T-cell (primary cell): ENCODE results near the gene GALNT9. TPM values are rescaled to one million over a fixed set of nuclear protein-coding genes. Genes with fewer than 3 reads are reported as not detected.

Source experiments
- ATAC-seq, 4 experiments: fragments of 200-7000 bp in 3 of 4; fragments of 150-1000 bp in 1 of 4; cut with Tn5 transposase; replicated peaks in 1 of 4; 1 replicate in 3 of 4; 2 replicates in 1 of 4; pipeline ENCODE4 v1.10.0; 2021; ENCODE audit warnings: moderate library complexity in 3 of 4, mild to moderate bottlenecking in 2 of 4, moderate number of reproducible peaks in 1 of 4
- CTCF ChIA-PET, 2 donors: fragments of 300-600 bp; sonication (Branson Sonifier 250); formaldehyde crosslinking; loops; one replicate each; lab custom pipeline; 2022; ENCODE audit warnings: antibody characterized with exemption in 2 of 2; lab: Charles Lee
- POLR2A ChIA-PET, 2 donors: fragments of 300-600 bp; sonication (Branson Sonifier 250); formaldehyde crosslinking; loops; one replicate each; lab custom pipeline; 2022; ENCODE audit warnings: antibody characterized with exemption in 2 of 2; lab: Charles Lee
- DNase-seq, 35 experiments: peaks; one replicate each; pipeline versions ENCODE4 v3.0.0 to v3.0.0-alpha.2; 2013 to 2023
- H3K27ac ChIP-seq: one replicate; pipeline ENCODE4 v1.5.1; 2013; ENCODE audit warnings: low read length
- H3K27me3 ChIP-seq, 2 experiments: replicated peaks in 1 of 2; 1 replicate in 1 of 2; 2 replicates in 1 of 2; pipeline versions ENCODE4 v1.6.1 to v1.7.0; 2013; ENCODE audit warnings: low read length in 1 of 2, mixed read lengths in 1 of 2; ENCODE audit not compliant: control insufficient read depth in 2 of 2, insufficient read depth in 2 of 2; ENCODE audit errors: extremely low read depth in 1 of 2
- H3K36me3 ChIP-seq, 2 donors: 1 replicate in 1 of 2; 2 replicates in 1 of 2; pipeline versions ENCODE4 v1.6.1 to v1.7.0; 2013; ENCODE audit warnings: low read length in 1 of 2; ENCODE audit not compliant: control insufficient read depth in 2 of 2, insufficient read depth in 1 of 2; ENCODE audit errors: extremely low read depth in 1 of 2
- H3K4me1 ChIP-seq, 2 experiments: 1 replicate in 1 of 2; 2 replicates in 1 of 2; pipeline versions ENCODE4 v1.6.1 to v1.7.0; 2013; ENCODE audit warnings: low read length in 2 of 2, mixed read lengths in 1 of 2; ENCODE audit not compliant: insufficient read depth in 2 of 2, control insufficient read depth in 1 of 2; ENCODE audit errors: extremely low read depth in 1 of 2
- H3K4me3 ChIP-seq, 2 donors: 1 replicate in 1 of 2; 2 replicates in 1 of 2; pipeline versions ENCODE4 v1.5.1 to v1.7.0; 2013; ENCODE audit warnings: mild to moderate bottlenecking in 2 of 2, low read length in 1 of 2, moderate library complexity in 1 of 2; ENCODE audit not compliant: control insufficient read depth in 1 of 2; ENCODE audit errors: extremely low read depth in 1 of 2
- H3K9me3 ChIP-seq: 2 replicates; pipeline ENCODE4 v1.7.0; 2013
- H3K27ac Mint-ChIP-seq, 2 donors: one replicate each; pipeline ENCODE4 v1.8.0; 2020 to 2021; ENCODE audit warnings: mild to moderate bottlenecking in 2 of 2, mixed read lengths in 2 of 2
- H3K27me3 Mint-ChIP-seq, 2 donors: one replicate each; pipeline ENCODE4 v1.8.0; 2021 to 2022; ENCODE audit warnings: mixed read lengths in 2 of 2
- H3K36me3 Mint-ChIP-seq: one replicate; pipeline ENCODE4 v1.8.0; 2021; ENCODE audit warnings: mixed read lengths
- H3K4me1 Mint-ChIP-seq, 3 donors: one replicate each; pipeline ENCODE4 v1.8.0; 2020 to 2022; ENCODE audit warnings: mixed read lengths in 3 of 3, mild to moderate bottlenecking in 1 of 3
- H3K4me3 Mint-ChIP-seq, 3 donors: one replicate each; pipeline ENCODE4 v1.8.0; 2020 to 2022; ENCODE audit warnings: mild to moderate bottlenecking in 3 of 3, mixed read lengths in 3 of 3, moderate library complexity in 3 of 3
- H3K9me3 Mint-ChIP-seq, 3 donors: one replicate each; pipeline ENCODE4 v1.8.0; 2020 to 2022; ENCODE audit warnings: mixed read lengths in 3 of 3
- WGBS: methylation state at CpG from one replicate; pipeline ENCODE4 v1.1.5; 2013; ENCODE audit warnings: missing lambda C conversion rate; ENCODE audit not compliant: insufficient coverage; 5-methylcytosine and 5-hydroxymethylcytosine counted together
- total RNA-seq, 35 experiments: library from RNA in 6 of 35; stranded (reverse) in 6 of 35; fragments of 120-200 nt in 1 of 35; gene quantifications; one replicate each; pipeline versions ENCODE4 v1.2.1 to v1.2.4 and lab custom pipeline; 2013 to 2026

Gene GALNT9
- total RNA-seq, 5 donors from 2014 or later (not counting 1 experiment from before 2014, with no cell fraction given): 0.72 TPM; not detected in 4

- ChIA-PET CTCF (no interaction called here), POLR2A (no interaction called here)
- Mint-ChIP-seq H3K4me3 (no peak overlapping the region), H3K9me3 (no peaks in the 10 kb centered on the region), H3K4me1 (no peaks in the 10 kb centered on the region), H3K36me3 (no peaks in the 10 kb centered on the region), H3K27ac (no peak overlapping the region), H3K27me3 (peaks cover 5 to 11% of the 10 kb centered on the region in 2 donors)
- Histone ChIP-seq H3K27ac (no peak overlapping the region), H3K36me3 (no peaks in the 10 kb centered on the region), H3K27me3 (peaks cover 0 to 40% of the 10 kb centered on the region in 2 experiments), H3K4me3 (no peak overlapping the region), H3K4me1 (no peaks in the 10 kb centered on the region), H3K9me3 (no peaks in the 10 kb centered on the region)
- ATAC-seq (no peak), DNase-seq (no peak)
- 82% methylated on average over 6 of the region's 8 CpGs for WGBS
These were observed 66.4 kb downstream of the GALNT9 start for GRCh38 chr12:132263061-132263360.

GRCh38 chr12:132262256-132263060 is 66.9 kb downstream of the GALNT9 start:
- POLR2A ChIA-PET: no interaction called here
- H3K4me3 ChIP-seq: no peak overlapping the region
- H3K27ac Mint-ChIP-seq: no peak overlapping the region
- no peak for DNase-seq
- no peaks in the 10 kb centered on the region for H3K4me1 Mint-ChIP-seq
- no peak overlapping the region for H3K27ac ChIP-seq
- H3K36me3 Mint-ChIP-seq: no peaks in the 10 kb centered on the region
- H3K27me3 ChIP-seq: peaks cover 0 to 43% of the 10 kb centered on the region in 2 experiments
- H3K4me3 Mint-ChIP-seq: no peak overlapping the region
- H3K36me3 ChIP-seq: no peaks in the 10 kb centered on the region
- H3K27me3 Mint-ChIP-seq: peaks cover 7 to 12% of the 10 kb centered on the region in 2 donors
- no peaks in the 10 kb centered on the region for H3K9me3 Mint-ChIP-seq
- H3K4me1 ChIP-seq: no peaks in the 10 kb centered on the region
- no peak for ATAC-seq
- WGBS: 84% methylated on average over 39 of the region's 40 CpGs
- CTCF ChIA-PET: no interaction called here
- H3K9me3 ChIP-seq: no peaks in the 10 kb centered on the region

- Mint-ChIP-seq H3K36me3 (no peaks in the 10 kb centered on the region), H3K4me3 (no peak overlapping the region), H3K9me3 (no peaks in the 10 kb centered on the region), H3K4me1 (no peaks in the 10 kb centered on the region), H3K27me3 (peaks cover 7 to 12% of the 10 kb centered on the region in 2 donors), H3K27ac (no peak overlapping the region)
- DNase-seq: no peak
- no peak for ATAC-seq
- WGBS: 69% methylated on average over 9 of the region's 13 CpGs
- no peak overlapping the region for H3K27ac ChIP-seq
- no peaks in the 10 kb centered on the region for H3K4me1 ChIP-seq
- H3K9me3 ChIP-seq: no peaks in the 10 kb centered on the region
- H3K27me3 ChIP-seq: peaks cover 0 to 43% of the 10 kb centered on the region in 2 experiments
- ChIA-PET CTCF (no interaction called here), POLR2A (no interaction called here)
- H3K36me3 ChIP-seq: no peaks in the 10 kb centered on the region
- no peak overlapping the region for H3K4me3 ChIP-seq
These were observed 67.9 kb downstream of the GALNT9 start for GRCh38 chr12:132261328-132262138.

GRCh38 chr12:132260721-132261120 is 68.7 kb downstream of the GALNT9 start:
- no peak overlapping the region for H3K27ac Mint-ChIP-seq
- no peak overlapping the region for H3K4me3 Mint-ChIP-seq
- Histone ChIP-seq H3K4me3 (no peak overlapping the region), H3K9me3 (no peaks in the 10 kb centered on the region), H3K27me3 (peaks cover 0 to 42% of the 10 kb centered on the region in 2 experiments), H3K36me3 (no peaks in the 10 kb centered on the region), H3K4me1 (no peaks in the 10 kb centered on the region), H3K27ac (no peak overlapping the region)
- ChIA-PET CTCF (no interaction called here), POLR2A (no interaction called here)
- H3K4me1 Mint-ChIP-seq: no peaks in the 10 kb centered on the region
- WGBS: 89% methylated on average over 19 of the region's 29 CpGs
- peaks cover 7 to 12% of the 10 kb centered on the region in 2 donors for H3K27me3 Mint-ChIP-seq
- ATAC-seq: no peak
- H3K9me3 Mint-ChIP-seq: no peaks in the 10 kb centered on the region
- H3K36me3 Mint-ChIP-seq: no peaks in the 10 kb centered on the region
- no peak for DNase-seq

- Mint-ChIP-seq H3K9me3 (no peaks in the 10 kb centered on the region), H3K27ac (no peak overlapping the region)
These were observed 69.3 kb downstream of the GALNT9 start for GRCh38 chr12:132259872-132260695.

GRCh38 chr12:132259364-132259871 is 70.0 kb downstream of the GALNT9 start:
- ChIA-PET CTCF (no interaction called here), POLR2A (no interaction called here)
- Histone ChIP-seq H3K4me1 (no peaks in the 10 kb centered on the region), H3K9me3 (no peaks in the 10 kb centered on the region), H3K27me3 (peaks cover 0 to 37% of the 10 kb centered on the region in 2 experiments), H3K27ac (no peak overlapping the region), H3K36me3 (no peaks in the 10 kb centered on the region), H3K4me3 (no peak overlapping the region)
- H3K4me1 Mint-ChIP-seq: no peaks in the 10 kb centered on the region
- H3K36me3 Mint-ChIP-seq: no peaks in the 10 kb centered on the region
- DNase-seq (no peak), ATAC-seq (no peak)
- no peak overlapping the region for H3K4me3 Mint-ChIP-seq
- no peak overlapping the region for H3K27ac Mint-ChIP-seq
- peaks cover 7 to 12% of the 10 kb centered on the region in 2 donors for H3K27me3 Mint-ChIP-seq
- no peaks in the 10 kb centered on the region for H3K9me3 Mint-ChIP-seq
- WGBS: 72% methylated on average over 14 of the region's 15 CpGs

More at GRCh38 chr12:132259872-132260695, 69.3 kb downstream of the GALNT9 start:
- H3K27me3 ChIP-seq: peaks cover 0 to 37% of the 10 kb centered on the region in 2 experiments
- Mint-ChIP-seq H3K4me3 (no peak overlapping the region), H3K36me3 (no peaks in the 10 kb centered on the region), H3K27me3 (peaks cover 7 to 12% of the 10 kb centered on the region in 2 donors), H3K4me1 (no peaks in the 10 kb centered on the region)
- no peaks in the 10 kb centered on the region for H3K9me3 ChIP-seq
- no peak for DNase-seq
- no peak for ATAC-seq
- ChIA-PET CTCF (no interaction called here), POLR2A (no interaction called here)
- H3K36me3 ChIP-seq: no peaks in the 10 kb centered on the region
- 76% methylated on average over 22 of the region's 25 CpGs for WGBS
- no peaks in the 10 kb centered on the region for H3K4me1 ChIP-seq
- H3K27ac ChIP-seq: no peak overlapping the region
- no peak overlapping the region for H3K4me3 ChIP-seq
